ENCODE results near the gene HAPLN3. TPM values are rescaled to one million over a fixed set of nuclear protein-coding genes. Genes with fewer than 3 reads are reported as not detected.

The HAPLN3 gene
- polyA plus RNA-seq, 1 donor from 2014 or later: not detected

- Histone ChIP-seq H3K36me3 (ENCODE audit: insufficient read depth, low read length) (no peaks in the 10 kb centered on the region), H3K79me2 (replicated peaks; ENCODE audit: insufficient read depth, low read length) (no peaks in the 10 kb centered on the region), H2AFZ (ENCODE audit: low read depth, low read length) (no peak overlapping the region), H3K4me2 (ENCODE audit: low read length) (no peak overlapping the region), H3F3A (ENCODE audit: insufficient read depth, low read length, poor library complexity, severe bottlenecking) (no peaks in the 10 kb centered on the region), H3K9me3 (ENCODE audit: low read length) (no peaks in the 10 kb centered on the region), H3K9me2 (ENCODE audit: insufficient read depth, low read length) (no peaks in the 10 kb centered on the region), H4K20me1 (ENCODE audit: insufficient read depth) (no peaks in the 10 kb centered on the region), H3K27ac (ENCODE audit: low read length) (no peak overlapping the region), H3K9ac (ENCODE audit: low read length) (no peak overlapping the region), H3K4me3 (ENCODE audit: low read length) (no peak overlapping the region), H3K27me3 (ENCODE audit: insufficient read depth, low read depth, low read length) (peaks cover 20% of the 10 kb centered on the region)
- TF ChIP-seq EP300 (conservative IDR thresholded peaks at IDR 0.05; ENCODE audit: poor library complexity, severe bottlenecking): no peak
- no peak for TF ChIP-seq REST (IDR thresholded peaks at IDR 0.05; ENCODE audit: borderline replicate concordance)
- no peak for TF ChIP-seq CTCF (IDR thresholded peaks at IDR 0.05; ENCODE audit: poor library complexity, severe bottlenecking)
- TF ChIP-seq SMC3 (conservative IDR thresholded peaks at IDR 0.05; ENCODE audit: poor library complexity): no peak
- TF ChIP-seq RAD21 (conservative IDR thresholded peaks at IDR 0.05): no peak
- TF ChIP-seq POLR2AphosphoS5 (IDR thresholded peaks at IDR 0.05): no peak
- TF ChIP-seq MXI1 (conservative IDR thresholded peaks at IDR 0.05; ENCODE audit: poor library complexity, severe bottlenecking): no peak
- TF ChIP-seq EZH2 (IDR thresholded peaks at IDR 0.05; ENCODE audit: borderline replicate concordance, insufficient read depth, low read length, poor library complexity, severe bottlenecking): no peak
- no peak for TF ChIP-seq TAF1 (IDR thresholded peaks at IDR 0.05; ENCODE audit: low read depth)
Measured at GRCh38 chr15:88898736-88899135, 3.4 kb upstream of the HAPLN3 start.

GRCh38 chr15:88897456-88898194, 2.3 kb upstream of the HAPLN3 start:
- Histone ChIP-seq H3K4me3 (ENCODE audit: low read length) (no peak overlapping the region), H2AFZ (ENCODE audit: low read depth, low read length) (no peak overlapping the region), H3K36me3 (ENCODE audit: insufficient read depth, low read length) (no peaks in the 10 kb centered on the region), H3K9me3 (ENCODE audit: low read length) (no peaks in the 10 kb centered on the region), H3K79me2 (replicated peaks; ENCODE audit: insufficient read depth, low read length) (no peaks in the 10 kb centered on the region), H3F3A (ENCODE audit: insufficient read depth, low read length, poor library complexity, severe bottlenecking) (no peaks in the 10 kb centered on the region), H3K27me3 (ENCODE audit: insufficient read depth, low read depth, low read length) (peaks cover 22% of the 10 kb centered on the region), H3K4me2 (ENCODE audit: low read length) (no peak overlapping the region), H3K9me2 (ENCODE audit: insufficient read depth, low read length) (no peaks in the 10 kb centered on the region), H4K20me1 (ENCODE audit: insufficient read depth) (no peaks in the 10 kb centered on the region), H3K9ac (ENCODE audit: low read length) (no peak overlapping the region), H3K27ac (ENCODE audit: low read length) (no peak overlapping the region)
- TF ChIP-seq CTCF (IDR thresholded peaks at IDR 0.05; ENCODE audit: poor library complexity, severe bottlenecking): peak; percentile 15
- no peak for TF ChIP-seq RAD21 (conservative IDR thresholded peaks at IDR 0.05)
- no peak for TF ChIP-seq EP300 (conservative IDR thresholded peaks at IDR 0.05; ENCODE audit: poor library complexity, severe bottlenecking)
- TF ChIP-seq SMC3 (conservative IDR thresholded peaks at IDR 0.05; ENCODE audit: poor library complexity): no peak

Measured in neural cell (in vitro differentiated cells).